ENCODE data around the gene FHIT.

GRCh38 chr3:59878038-59878427 is 1373.2 kb downstream of the FHIT start:
- TF ChIP-seq CTCF (IDR thresholded peaks at IDR 0.05) (no peak), POLR2A (IDR thresholded peaks at IDR 0.05) (no peak), POLR2AphosphoS5 (IDR thresholded peaks at IDR 0.05) (no peak), EP300 (IDR thresholded peaks at IDR 0.05; ENCODE audit: low read depth) (no peak)

Measured in transverse colon (tissue), 4 donors.